Thyroid gland (tissue), 4 donors: ENCODE results near the gene UTY.

Experiments
- POLR2A ChIP-seq, 2 donors: fragments of 450-650 bp; IDR thresholded peaks; one replicate each; pipeline ENCODE4 v1.6.1; 2017; ENCODE audit warnings: antibody characterized with exemption in 2 of 2, mild to moderate bottlenecking in 2 of 2, moderate library complexity in 1 of 2
- TF ChIP-seq, protein P1 (sequence below), 6 experiments: fragments of 200-600 bp in 3 of 6; fragments of 450-650 bp in 3 of 6; sonication (generic) in 3 of 6; IDR thresholded peaks; one replicate each; pipeline ENCODE4 v1.5.1; 2016 to 2019; ENCODE audit warnings: antibody characterized with exemption in 6 of 6, mild to moderate bottlenecking in 2 of 6, inconsistent platforms in 1 of 6, moderate library complexity in 1 of 6

DNA sequence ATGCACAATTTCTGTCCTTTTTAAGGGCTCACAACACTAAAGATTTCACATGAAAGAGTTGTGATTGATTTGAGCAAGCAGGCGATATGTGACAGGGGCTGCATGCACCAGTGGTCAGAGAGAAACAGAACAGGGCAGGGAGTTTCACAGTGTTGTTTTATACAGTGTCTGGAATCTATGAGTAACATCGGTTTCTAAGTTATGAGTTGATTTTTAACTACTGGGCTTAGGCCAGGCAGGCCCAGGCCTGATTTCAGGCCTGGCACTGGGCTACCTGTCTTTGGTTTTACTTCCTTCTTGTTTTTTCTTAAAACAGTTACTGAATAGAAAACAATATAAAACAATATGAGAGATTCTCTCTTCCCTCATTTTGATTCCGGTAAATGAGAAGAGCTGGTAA is 13.9 kb upstream of the UTY start:
- TF ChIP-seq, protein P1, sequence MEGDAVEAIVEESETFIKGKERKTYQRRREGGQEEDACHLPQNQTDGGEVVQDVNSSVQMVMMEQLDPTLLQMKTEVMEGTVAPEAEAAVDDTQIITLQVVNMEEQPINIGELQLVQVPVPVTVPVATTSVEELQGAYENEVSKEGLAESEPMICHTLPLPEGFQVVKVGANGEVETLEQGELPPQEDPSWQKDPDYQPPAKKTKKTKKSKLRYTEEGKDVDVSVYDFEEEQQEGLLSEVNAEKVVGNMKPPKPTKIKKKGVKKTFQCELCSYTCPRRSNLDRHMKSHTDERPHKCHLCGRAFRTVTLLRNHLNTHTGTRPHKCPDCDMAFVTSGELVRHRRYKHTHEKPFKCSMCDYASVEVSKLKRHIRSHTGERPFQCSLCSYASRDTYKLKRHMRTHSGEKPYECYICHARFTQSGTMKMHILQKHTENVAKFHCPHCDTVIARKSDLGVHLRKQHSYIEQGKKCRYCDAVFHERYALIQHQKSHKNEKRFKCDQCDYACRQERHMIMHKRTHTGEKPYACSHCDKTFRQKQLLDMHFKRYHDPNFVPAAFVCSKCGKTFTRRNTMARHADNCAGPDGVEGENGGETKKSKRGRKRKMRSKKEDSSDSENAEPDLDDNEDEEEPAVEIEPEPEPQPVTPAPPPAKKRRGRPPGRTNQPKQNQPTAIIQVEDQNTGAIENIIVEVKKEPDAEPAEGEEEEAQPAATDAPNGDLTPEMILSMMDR (IDR thresholded peaks at IDR 0.05): no peak
- TF ChIP-seq POLR2A (IDR thresholded peaks at IDR 0.05): no peak
